Activated T-cell treated with anti-CD3 and anti-CD28 coated beads, Interleukin-2, amount 50 U/mL, for 4 hours (primary cell): Measurements from ENCODE around the gene ATP9B. TPM values are rescaled to one million over a fixed set of nuclear protein-coding genes. Genes with fewer than 3 reads are reported as not detected.
"Not testable (repeated sequence)": the region's sequence is repeated elsewhere in the genome, so short reads cannot be mapped to it uniquely, and the experiment has no call there.

ENCODE experiments used
- ATAC-seq, 2 donors: fragments of 200-7000 bp; cut with Tn5 transposase; one replicate each; pipeline ENCODE4 v1.10.0; 2021
- DNase-seq: peaks from one replicate; pipeline ENCODE4 v3.0.0-alpha.2; 2020
- H3K27me3 Mint-ChIP-seq: one replicate; pipeline ENCODE4 v1.8.0; 2021; ENCODE audit warnings: low read depth, mixed read lengths
- H3K36me3 Mint-ChIP-seq: one replicate; pipeline ENCODE4 v1.8.0; 2022; ENCODE audit warnings: mixed read lengths; ENCODE audit not compliant: insufficient read depth
- H3K4me1 Mint-ChIP-seq: one replicate; pipeline ENCODE4 v1.8.0; 2021; ENCODE audit warnings: low read depth, mixed read lengths
- H3K4me3 Mint-ChIP-seq: one replicate; pipeline ENCODE4 v1.8.0; 2021; ENCODE audit warnings: mild to moderate bottlenecking, moderate library complexity, mixed read lengths
- H3K9me3 Mint-ChIP-seq: one replicate; pipeline ENCODE4 v1.8.0; 2021; ENCODE audit warnings: mixed read lengths
- total RNA-seq, 3 donors: library from RNA; stranded (reverse); gene quantifications; one replicate each; pipeline ENCODE4 v1.2.1, GENCODE V29; 2021

ATP9B gene
- total RNA-seq, 3 donors from 2014 or later, result 16.3 to 21.6 (median 20.2) TPM

DNA sequence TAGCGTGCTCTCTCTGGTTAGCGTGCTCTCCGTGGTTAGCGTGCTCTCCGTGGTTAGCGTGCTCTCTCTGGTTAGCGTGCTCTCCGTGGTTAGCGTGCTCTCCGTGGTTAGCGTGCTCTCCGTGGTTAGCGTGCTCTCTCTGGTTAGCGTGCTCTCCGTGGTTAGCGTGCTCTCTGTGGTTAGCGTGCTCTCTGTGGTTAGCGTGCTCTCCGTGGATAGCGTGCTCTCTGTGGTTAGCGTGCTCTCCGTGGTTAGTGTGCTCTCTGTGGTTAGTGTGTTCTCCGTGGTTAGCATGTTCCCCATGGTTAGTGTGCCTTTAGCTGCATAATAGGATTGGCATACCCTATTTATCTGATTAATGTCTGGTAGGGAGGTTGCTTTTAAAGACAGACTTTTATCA is 258.7 kb downstream of the ATP9B start:
- not testable (repeated sequence) for H3K9me3 Mint-ChIP-seq, H3K4me3 Mint-ChIP-seq
- peaks cover 18% of the 10 kb centered on the region for H3K36me3 Mint-ChIP-seq

DNA sequence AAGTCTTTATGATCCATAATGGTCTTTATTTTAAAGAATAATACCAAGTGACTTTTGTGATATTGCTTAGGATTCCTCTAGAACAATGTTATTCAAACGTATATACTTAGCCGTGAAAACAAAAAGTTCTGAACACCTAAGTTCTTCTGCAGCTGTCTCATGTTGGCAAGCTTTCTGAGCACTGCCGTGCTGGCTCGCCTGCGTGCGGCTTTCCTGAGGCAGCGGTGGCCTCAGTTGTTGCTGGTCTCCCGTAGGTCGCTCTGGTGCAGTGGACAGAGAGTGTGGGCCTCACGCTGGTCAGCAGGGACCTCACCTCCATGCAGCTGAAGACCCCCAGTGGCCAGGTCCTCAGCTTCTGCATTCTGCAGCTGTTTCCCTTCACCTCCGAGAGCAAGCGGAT is 259.7 kb downstream of the ATP9B start:
- ATAC-seq (no peak), DNase-seq (no peak)
- peaks cover 4% of the 10 kb centered on the region for H3K9me3 Mint-ChIP-seq
- H3K27me3 Mint-ChIP-seq, result no peaks in the 10 kb centered on the region
- H3K4me1 Mint-ChIP-seq, result peaks cover 6% of the 10 kb centered on the region
- peaks cover 21% of the 10 kb centered on the region for H3K36me3 Mint-ChIP-seq
- no peak overlapping the region for H3K4me3 Mint-ChIP-seq

More for the DNA sequence above, 258.7 kb downstream of the ATP9B start:
- DNase-seq, ATAC-seq, H3K4me1 Mint-ChIP-seq, H3K27me3 Mint-ChIP-seq: not testable (repeated sequence)

DNA sequence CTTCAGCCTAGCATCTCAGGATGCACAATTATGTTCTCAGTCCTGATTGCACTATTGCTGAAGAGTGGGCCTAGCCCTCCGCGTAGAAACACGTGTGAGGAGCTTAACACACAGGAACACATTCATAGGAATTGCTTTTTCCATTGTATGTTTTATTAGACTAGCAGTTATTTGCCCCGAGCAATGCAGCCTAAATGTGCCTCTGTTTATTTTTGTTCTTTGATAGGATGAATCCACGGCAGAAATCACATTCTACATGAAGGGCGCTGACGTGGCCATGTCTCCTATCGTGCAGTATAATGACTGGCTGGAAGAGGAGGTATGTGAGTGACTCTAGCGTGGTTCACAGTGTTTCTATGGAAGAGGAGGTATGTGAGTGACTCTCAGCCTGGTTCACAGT is 260.6 kb downstream of the ATP9B start:
- no peak overlapping the region for H3K4me3 Mint-ChIP-seq
- DNase-seq, result no peak
- H3K27me3 Mint-ChIP-seq, result no peaks in the 10 kb centered on the region
- no peak for ATAC-seq
- peaks cover 6% of the 10 kb centered on the region for H3K4me1 Mint-ChIP-seq
- H3K9me3 Mint-ChIP-seq, result peaks cover 4% of the 10 kb centered on the region
- peaks cover 21% of the 10 kb centered on the region for H3K36me3 Mint-ChIP-seq

DNA sequence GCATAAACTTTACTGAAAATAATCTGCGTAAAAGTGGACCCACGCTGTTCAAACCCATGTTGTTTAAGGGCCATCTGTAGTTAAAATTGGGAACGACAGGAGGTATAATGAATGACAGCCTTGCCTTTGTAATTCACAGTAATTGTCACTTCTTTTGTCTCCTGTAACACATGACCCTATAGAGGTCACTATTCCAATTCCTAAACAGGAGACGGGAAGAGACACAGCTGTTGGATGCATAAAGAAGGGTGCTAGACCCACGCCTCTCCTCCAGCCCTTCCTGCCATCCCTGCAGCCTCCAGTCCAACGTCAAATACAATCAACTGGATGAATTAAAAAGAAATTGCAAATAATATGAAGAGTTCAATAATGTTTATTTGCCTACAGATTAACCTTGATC is 263.5 kb downstream of the ATP9B start:
- H3K4me1 Mint-ChIP-seq, result no peaks in the 10 kb centered on the region
- H3K9me3 Mint-ChIP-seq, result no peaks in the 10 kb centered on the region
- no peak for DNase-seq
- H3K4me3 Mint-ChIP-seq, result no peak overlapping the region
- H3K36me3 Mint-ChIP-seq, result peaks cover 32% of the 10 kb centered on the region
- no peak for ATAC-seq
- H3K27me3 Mint-ChIP-seq, result no peaks in the 10 kb centered on the region

DNA sequence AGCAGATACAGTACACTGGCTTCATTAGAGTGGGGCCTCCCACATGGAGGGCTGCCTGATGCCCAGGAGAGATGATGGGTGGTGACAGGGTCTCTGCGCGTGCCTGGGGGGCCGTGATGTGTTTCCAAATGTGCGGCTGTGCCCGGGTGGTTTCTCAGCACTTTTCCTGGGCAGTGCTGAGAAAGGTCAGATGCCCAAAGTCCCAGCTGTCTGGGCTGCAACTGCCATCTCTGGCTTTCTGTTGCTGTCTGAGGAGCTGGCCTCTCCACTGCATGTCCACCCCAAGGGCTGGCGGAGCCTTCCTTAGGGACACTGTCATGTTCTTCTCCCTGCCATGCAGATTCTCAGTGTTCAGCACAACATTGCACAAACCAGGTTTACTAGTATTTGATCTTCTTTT is 263.9 kb downstream of the ATP9B start:
- Mint-ChIP-seq H3K9me3 (no peaks in the 10 kb centered on the region), H3K4me3 (no peak overlapping the region), H3K4me1 (no peaks in the 10 kb centered on the region), H3K36me3 (peaks cover 36% of the 10 kb centered on the region), H3K27me3 (no peaks in the 10 kb centered on the region)
- ATAC-seq, result no peak
- no peak for DNase-seq

DNA sequence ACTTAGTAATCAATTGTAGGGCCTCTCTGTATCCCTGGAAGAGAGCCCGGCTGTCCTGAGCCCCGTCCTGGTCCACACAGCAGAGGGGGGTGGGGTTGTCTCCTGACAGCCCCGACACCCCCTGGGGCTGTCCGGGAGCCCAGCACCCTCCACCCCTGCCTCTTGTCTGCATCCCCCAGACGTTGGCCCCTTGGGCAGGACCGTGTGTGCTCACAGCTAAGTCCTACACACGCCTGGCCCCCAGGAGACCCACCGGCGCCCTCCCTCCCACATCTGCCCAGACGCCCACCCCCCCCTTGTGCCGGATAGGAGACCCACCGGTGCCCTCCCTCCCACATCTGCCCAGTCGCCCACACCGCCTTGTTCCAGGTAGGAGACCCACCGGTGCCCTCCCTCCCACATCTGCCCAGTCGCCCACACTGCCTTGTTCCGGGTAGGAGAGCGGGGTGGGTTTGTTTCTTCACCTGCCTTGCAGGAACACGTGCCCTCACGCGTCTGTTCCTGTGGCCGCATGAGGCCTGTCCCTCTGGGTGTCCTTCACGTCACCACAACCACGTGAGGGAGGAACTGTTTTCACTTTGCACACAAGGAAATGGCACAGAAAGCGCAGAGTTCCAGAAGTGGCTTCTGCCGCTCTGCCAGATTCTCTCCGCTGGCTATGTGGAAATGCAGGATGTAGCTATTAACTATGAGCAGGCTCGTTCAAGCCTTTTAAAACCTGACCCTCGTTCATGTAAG is 265.5 kb downstream of the ATP9B start:
- peaks cover 51% of the 10 kb centered on the region for H3K36me3 Mint-ChIP-seq
- no peaks in the 10 kb centered on the region for H3K4me1 Mint-ChIP-seq
- no peak overlapping the region for H3K4me3 Mint-ChIP-seq
- H3K9me3 Mint-ChIP-seq, result no peaks in the 10 kb centered on the region
- no peaks in the 10 kb centered on the region for H3K27me3 Mint-ChIP-seq
- DNase-seq (no peak), ATAC-seq (no peak)

DNA sequence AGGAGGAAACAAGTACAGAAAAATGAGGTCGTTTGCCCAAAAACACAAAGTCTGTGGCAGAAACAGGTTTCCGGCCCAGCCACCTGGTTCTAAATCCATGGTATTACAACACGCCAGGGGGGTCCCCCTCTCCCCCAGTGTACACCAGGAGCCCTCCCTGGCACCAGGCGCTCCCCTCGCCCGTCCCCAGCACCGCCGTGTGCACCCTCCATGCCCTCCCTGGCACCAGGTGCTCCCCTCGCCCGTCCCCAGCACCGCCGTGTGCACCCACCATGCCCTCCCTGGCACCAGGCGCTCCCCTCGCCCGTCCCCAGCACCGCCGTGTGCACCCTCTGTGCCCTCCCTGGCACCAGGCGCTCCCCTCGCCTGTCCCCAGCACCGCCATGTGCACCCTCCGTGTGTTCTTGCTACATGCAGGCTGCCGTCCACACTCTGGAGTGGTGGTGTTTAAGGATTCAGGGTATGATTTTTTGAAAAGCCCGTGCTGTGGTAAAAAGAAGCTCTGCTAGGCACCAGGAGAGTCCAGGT is 266.7 kb downstream of the ATP9B start:
- H3K9me3 Mint-ChIP-seq, result no peaks in the 10 kb centered on the region
- no peak overlapping the region for H3K4me3 Mint-ChIP-seq
- DNase-seq, result no peak
- no peak for ATAC-seq
- H3K27me3 Mint-ChIP-seq, result no peaks in the 10 kb centered on the region
- H3K4me1 Mint-ChIP-seq, result no peaks in the 10 kb centered on the region
- H3K36me3 Mint-ChIP-seq, result peaks cover 48% of the 10 kb centered on the region

DNA sequence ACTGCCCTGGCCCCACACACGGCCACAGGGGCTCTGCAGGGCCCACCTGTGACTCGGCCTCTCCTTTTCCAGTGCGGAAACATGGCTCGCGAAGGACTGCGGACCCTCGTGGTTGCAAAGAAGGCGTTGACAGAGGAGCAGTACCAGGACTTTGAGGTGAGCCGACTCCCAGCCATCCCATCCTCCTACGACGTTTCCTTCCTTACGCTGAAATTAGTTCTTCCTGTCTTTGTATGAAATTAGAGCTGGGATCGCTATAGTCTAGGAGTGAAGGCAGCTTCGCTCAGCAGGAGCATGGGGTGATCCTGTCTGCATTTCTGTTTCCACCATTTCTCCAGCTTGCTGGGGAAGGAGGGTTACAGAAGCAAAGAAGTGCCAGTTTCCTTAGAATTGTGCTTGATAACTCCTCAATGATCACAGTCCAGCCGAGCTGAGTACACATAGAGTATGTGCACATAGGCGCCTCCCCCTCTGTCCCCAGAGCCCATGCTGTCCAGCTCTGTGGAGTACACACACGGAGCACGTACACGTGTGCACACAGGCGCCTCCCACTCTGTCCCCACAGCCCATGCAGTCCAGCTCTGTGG is 267.5 kb downstream of the ATP9B start:
- no peaks in the 10 kb centered on the region for H3K27me3 Mint-ChIP-seq
- H3K36me3 Mint-ChIP-seq, result peaks cover 44% of the 10 kb centered on the region
- H3K4me3 Mint-ChIP-seq, result no peak overlapping the region
- H3K9me3 Mint-ChIP-seq, result no peaks in the 10 kb centered on the region
- DNase-seq (no peak), ATAC-seq (no peak)
- no peaks in the 10 kb centered on the region for H3K4me1 Mint-ChIP-seq

DNA sequence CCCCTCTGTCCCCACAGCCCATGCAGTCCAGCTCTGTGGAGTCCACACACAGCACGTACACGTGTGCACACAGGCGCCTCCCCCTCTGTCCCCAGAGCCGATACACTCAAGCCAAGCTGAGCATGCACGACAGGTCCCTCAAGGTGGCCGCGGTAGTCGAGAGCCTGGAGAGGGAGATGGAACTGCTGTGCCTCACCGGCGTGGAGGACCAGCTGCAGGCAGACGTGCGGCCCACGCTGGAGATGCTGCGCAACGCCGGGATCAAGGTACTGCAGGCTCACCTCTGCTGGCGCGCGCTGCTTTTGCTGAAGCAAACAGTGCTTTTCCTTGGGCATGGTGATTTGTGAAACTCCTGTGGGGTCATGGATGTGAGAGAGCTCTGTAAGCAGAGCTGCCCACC is 268.0 kb downstream of the ATP9B start:
- Mint-ChIP-seq H3K4me3 (no peak overlapping the region), H3K27me3 (no peaks in the 10 kb centered on the region), H3K36me3 (peaks cover 42% of the 10 kb centered on the region), H3K4me1 (no peaks in the 10 kb centered on the region), H3K9me3 (no peaks in the 10 kb centered on the region)
- no peak for DNase-seq
- no peak for ATAC-seq

DNA sequence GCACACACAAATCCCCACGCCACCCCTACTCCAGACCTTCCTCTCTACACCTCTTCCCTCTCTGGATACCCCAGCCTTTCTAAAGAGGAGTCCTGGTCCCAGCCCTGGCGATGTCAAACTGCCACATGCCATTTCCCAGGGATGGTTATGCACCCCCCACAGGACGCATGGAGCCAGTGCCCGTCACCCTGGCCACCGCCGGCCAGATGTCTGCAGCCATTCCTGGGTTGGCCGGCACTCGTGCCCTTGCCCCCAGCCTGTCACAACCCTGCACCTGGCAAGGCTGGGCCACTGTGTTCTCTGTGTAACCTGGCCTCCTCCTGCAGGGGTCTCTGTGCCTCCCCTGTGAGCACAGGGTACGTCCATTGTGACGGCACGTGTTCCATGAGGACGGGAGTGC is 268.4 kb downstream of the ATP9B start:
- H3K9me3 Mint-ChIP-seq, result no peaks in the 10 kb centered on the region
- H3K4me3 Mint-ChIP-seq, result no peak overlapping the region
- DNase-seq (no peak), ATAC-seq (no peak)
- H3K36me3 Mint-ChIP-seq, result peaks cover 42% of the 10 kb centered on the region
- no peaks in the 10 kb centered on the region for H3K27me3 Mint-ChIP-seq
- no peaks in the 10 kb centered on the region for H3K4me1 Mint-ChIP-seq

DNA sequence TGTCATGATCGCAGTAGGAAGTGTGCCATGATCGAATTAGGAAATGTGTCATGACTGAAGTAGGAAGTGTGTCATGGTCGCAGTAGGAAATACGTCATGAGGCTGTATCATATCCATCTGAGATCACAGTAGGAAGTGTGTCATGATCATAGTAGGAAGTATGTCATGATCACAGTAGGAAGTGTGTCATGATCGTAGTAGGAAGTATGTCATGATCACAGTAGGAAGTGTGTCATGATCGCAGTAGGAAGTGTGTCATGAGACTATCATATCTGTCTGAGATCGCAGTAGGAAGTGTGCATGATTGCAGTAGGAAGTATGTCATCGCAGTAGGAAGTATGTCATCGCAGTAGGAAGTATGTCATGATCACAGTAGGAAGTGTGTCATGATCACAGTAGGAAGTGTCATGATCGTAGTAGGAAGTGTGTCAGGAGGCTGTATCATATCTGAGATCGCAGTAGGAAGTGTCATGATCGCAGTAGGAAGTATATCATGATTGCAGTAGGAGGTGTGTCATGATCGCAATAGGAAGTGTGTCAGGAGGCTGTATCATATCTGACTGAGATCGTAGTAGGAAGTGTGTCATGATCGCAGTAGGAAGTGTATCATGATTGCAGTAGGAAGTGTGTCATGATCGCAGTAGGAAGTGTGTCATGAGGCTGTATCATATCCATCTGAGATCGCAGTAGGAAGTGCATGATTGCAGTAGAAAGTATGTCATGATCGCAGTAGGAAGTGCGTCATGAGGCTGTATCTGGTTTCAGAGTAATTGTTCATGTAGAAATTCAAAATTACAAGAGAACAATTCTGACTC is 270.1 kb downstream of the ATP9B start:
- no peaks in the 10 kb centered on the region for H3K4me1 Mint-ChIP-seq
- peaks cover 42% of the 10 kb centered on the region for H3K36me3 Mint-ChIP-seq
- DNase-seq (no peak), ATAC-seq (no peak)
- H3K27me3 Mint-ChIP-seq, result no peaks in the 10 kb centered on the region
- H3K4me3 Mint-ChIP-seq, result no peak overlapping the region
- no peaks in the 10 kb centered on the region for H3K9me3 Mint-ChIP-seq

DNA sequence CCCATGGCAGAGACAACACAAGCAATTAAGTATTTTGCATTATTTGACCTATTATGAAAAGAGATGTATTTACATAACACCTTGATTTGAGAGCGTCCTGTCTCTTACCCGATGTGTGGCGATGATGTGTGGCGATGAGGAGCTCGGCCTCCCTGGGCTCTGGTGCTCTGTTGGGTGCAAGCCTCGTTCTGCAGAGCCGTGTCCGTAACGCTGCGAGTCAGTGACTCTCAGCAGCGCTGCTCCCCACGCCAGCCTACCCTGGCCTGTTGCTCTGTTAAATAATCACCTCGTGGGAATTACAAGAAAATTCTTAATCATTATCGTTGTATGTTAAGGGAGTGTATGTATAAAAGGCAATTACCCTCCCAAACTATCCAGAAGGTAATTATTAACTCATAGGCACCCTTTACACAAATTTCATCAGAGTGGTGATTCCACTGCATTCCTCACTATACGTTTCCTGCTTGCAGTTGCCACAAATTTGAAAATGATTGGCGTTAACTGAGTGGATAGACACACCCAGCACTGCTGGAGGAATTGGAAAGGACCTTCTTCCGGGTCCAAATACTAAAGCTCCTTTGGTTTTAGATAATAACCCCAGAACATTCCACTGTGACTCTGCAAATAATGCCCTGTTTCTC is 274.5 kb downstream of the ATP9B start:
- Mint-ChIP-seq H3K4me3 (no peak overlapping the region), H3K9me3 (no peaks in the 10 kb centered on the region), H3K36me3 (peaks cover 40% of the 10 kb centered on the region), H3K4me1 (no peaks in the 10 kb centered on the region), H3K27me3 (no peaks in the 10 kb centered on the region)
- ATAC-seq (no peak), DNase-seq (no peak)

DNA sequence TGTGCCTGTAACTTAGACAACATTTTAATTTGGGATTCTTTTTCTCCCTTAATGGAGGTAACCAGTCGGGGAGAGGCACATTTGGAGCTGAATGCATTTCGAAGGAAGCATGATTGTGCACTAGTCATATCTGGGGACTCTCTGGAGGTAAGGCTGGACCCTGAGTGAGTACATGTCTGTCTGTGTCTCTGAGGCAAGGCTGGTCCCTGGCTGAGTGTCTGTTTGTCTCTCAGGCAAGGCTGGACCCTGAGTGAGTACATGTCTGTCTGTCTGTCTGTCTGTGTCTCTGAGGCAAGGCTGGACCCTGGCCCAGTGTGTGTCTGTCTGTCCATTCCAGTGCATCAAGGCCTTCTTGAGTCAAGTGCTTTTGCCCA is 275.0 kb downstream of the ATP9B start:
- ATAC-seq, result no peak
- Mint-ChIP-seq H3K36me3 (peaks cover 37% of the 10 kb centered on the region), H3K9me3 (no peaks in the 10 kb centered on the region), H3K27me3 (no peaks in the 10 kb centered on the region), H3K4me1 (no peaks in the 10 kb centered on the region), H3K4me3 (no peak overlapping the region)
- DNase-seq, result no peak

DNA sequence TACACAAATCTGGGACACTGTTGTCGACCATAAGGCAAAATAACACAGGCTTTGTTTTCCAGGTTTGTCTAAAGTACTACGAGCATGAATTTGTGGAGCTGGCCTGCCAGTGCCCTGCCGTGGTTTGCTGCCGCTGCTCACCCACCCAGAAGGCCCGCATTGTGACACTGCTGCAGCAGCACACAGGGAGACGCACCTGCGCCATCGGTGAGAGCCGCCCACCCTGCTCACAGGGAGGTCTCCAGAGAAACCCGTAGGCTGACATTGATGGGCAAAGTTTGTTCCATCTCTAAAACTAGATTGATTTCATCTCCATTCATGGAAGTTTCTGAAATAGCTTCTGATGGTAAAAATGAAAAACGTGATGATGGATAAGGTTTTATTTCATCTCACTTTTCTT is 276.2 kb downstream of the ATP9B start:
- Mint-ChIP-seq H3K4me3 (no peak overlapping the region), H3K9me3 (no peaks in the 10 kb centered on the region), H3K27me3 (no peaks in the 10 kb centered on the region), H3K36me3 (peaks cover 34% of the 10 kb centered on the region), H3K4me1 (no peaks in the 10 kb centered on the region)
- DNase-seq (no peak), ATAC-seq (no peak)
